NB4 (cell line): ENCODE data around the gene F2RL1.

Experiments used
- CTCF ChIP-seq: IDR thresholded peaks from one replicate; pipeline ENCODE4 v1.5.1; 2012; ENCODE audit warnings: low read depth, low read length
- MAX ChIP-seq: IDR thresholded peaks from 2 replicates; pipeline ENCODE4 v1.6.1; 2011; ENCODE audit warnings: low read depth, low read length
- POLR2A ChIP-seq: IDR thresholded peaks from 2 replicates; pipeline ENCODE4 v1.6.1; 2011; ENCODE audit warnings: mild to moderate bottlenecking; ENCODE audit not compliant: insufficient read length; ENCODE audit errors: extremely low read depth

GRCh38 chr5:76855961-76856360 is 37.1 kb downstream of the F2RL1 start:
- TF ChIP-seq CTCF (no peak), POLR2A (no peak), MAX (no peak)
